NCI-H146 treated with DMSO at 0.1 percent for 48 hours (cell line): ENCODE measurements around the gene PRRT1B.

Experiments used
- DNase-seq: peaks from one replicate; lab custom pipeline; 2025; ENCODE audit not compliant: unreplicated experiment; lab: John Stamatoyannopoulos, UW

Gene PRRT1B

GRCh38 chr9:131594906-131595665 lies 49.8 kb downstream of the PRRT1B start:
- no peak for DNase-seq

- no peak for DNase-seq
Measured at GRCh38 chr9:131595696-131596429, 50.5 kb downstream of the PRRT1B start.

GRCh38 chr9:131596430-131596743 lies 51.1 kb downstream of the PRRT1B start:
- DNase-seq: no peak

- no peak for DNase-seq
Measured at GRCh38 chr9:131597246-131597645, 51.9 kb downstream of the PRRT1B start.

GRCh38 chr9:131598121-131598520 lies 52.8 kb downstream of the PRRT1B start:
- DNase-seq: no peak

- no peak for DNase-seq
Measured at GRCh38 chr9:131601683-131602181, 56.4 kb downstream of the PRRT1B start.

GRCh38 chr9:131603199-131603598 lies 57.9 kb downstream of the PRRT1B start:
- DNase-seq: no peak

GRCh38 chr9:131603711-131604439 lies 58.6 kb downstream of the PRRT1B start:
- no peak for DNase-seq

GRCh38 chr9:131605770-131606590 lies 60.7 kb downstream of the PRRT1B start:
- no peak for DNase-seq

GRCh38 chr9:131606896-131607567 lies 61.7 kb downstream of the PRRT1B start:
- no peak for DNase-seq

- no peak for DNase-seq
Measured at GRCh38 chr9:131607591-131607990, 62.3 kb downstream of the PRRT1B start.

- no peak for DNase-seq
Measured at GRCh38 chr9:131608493-131609037, 63.2 kb downstream of the PRRT1B start.
